Mesothelial cell of epicardium (in vitro differentiated cells): ENCODE measurements around the gene KCTD12. TPM values are rescaled to one million over a fixed set of nuclear protein-coding genes. Genes with fewer than 3 reads are reported as not detected.
A peak's percentile ranks its signal among the peaks of the same experiment; 100 is the strongest.

ENCODE experiments used
- DNase-seq, 2 experiments: peaks; one replicate each; pipeline ENCODE4 v3.0.0; 2021; ENCODE audit warnings: low spot score in 2 of 2; ENCODE audit not compliant: unreplicated experiment in 2 of 2
- H3K27ac Mint-ChIP-seq: 2 replicates; pipeline ENCODE4 v1.8.0; 2021; ENCODE audit warnings: mixed read lengths
- H3K27me3 Mint-ChIP-seq: 2 replicates; pipeline ENCODE4 v1.8.0; 2021; ENCODE audit warnings: low read depth, mixed read lengths
- H3K36me3 Mint-ChIP-seq: 2 replicates; pipeline ENCODE4 v1.8.0; 2021; ENCODE audit warnings: mixed read lengths
- H3K4me1 Mint-ChIP-seq: 2 replicates; pipeline ENCODE4 v1.8.0; 2021; ENCODE audit warnings: mixed read lengths
- H3K4me3 Mint-ChIP-seq: 2 replicates; pipeline ENCODE4 v1.8.0; 2021; ENCODE audit warnings: mild to moderate bottlenecking, moderate library complexity, mixed read lengths
- H3K9me3 Mint-ChIP-seq: 2 replicates; pipeline ENCODE4 v1.8.0; 2021; ENCODE audit warnings: mixed read lengths
- CTCF ChIP-seq: fragments of 200-600 bp; sonication (generic); IDR thresholded peaks from one replicate; pipeline ENCODE4 v1.5.0; 2021; ENCODE audit warnings: antibody characterized with exemption; ENCODE audit not compliant: unreplicated experiment
- total RNA-seq: library from RNA; stranded (reverse); gene quantifications from 3 replicates; pipeline ENCODE4 v1.2.1, GENCODE V29; 2021

KCTD12 gene
- total RNA-seq, 1 donor from 2014 or later = 142 TPM

GRCh38 chr13:76854894-76855293 is 31.3 kb downstream of the KCTD12 start:
- DNase-seq = no peak
- no peak for TF ChIP-seq CTCF
- Mint-ChIP-seq H3K27me3 (no peaks in the 10 kb centered on the region), H3K4me3 (no peak overlapping the region), H3K9me3 (peaks cover 17% of the 10 kb centered on the region), H3K27ac (peak overlapping the region; percentile 7), H3K4me1 (no peaks in the 10 kb centered on the region), H3K36me3 (peaks cover 1% of the 10 kb centered on the region)

- Mint-ChIP-seq H3K27ac (peak overlapping the region; percentile 7), H3K27me3 (no peaks in the 10 kb centered on the region), H3K36me3 (no peaks in the 10 kb centered on the region), H3K9me3 (peaks cover 9% of the 10 kb centered on the region), H3K4me1 (no peaks in the 10 kb centered on the region), H3K4me3 (no peak overlapping the region)
- TF ChIP-seq CTCF = no peak
- DNase-seq = no peak
Observed at GRCh38 chr13:76853921-76854608, 32.1 kb downstream of the KCTD12 start.

GRCh38 chr13:76853481-76853880 is 32.7 kb downstream of the KCTD12 start:
- Mint-ChIP-seq H3K4me3 (no peak overlapping the region), H3K36me3 (no peaks in the 10 kb centered on the region), H3K27me3 (no peaks in the 10 kb centered on the region), H3K9me3 (peaks cover 6% of the 10 kb centered on the region), H3K27ac (no peak overlapping the region), H3K4me1 (peaks cover 2% of the 10 kb centered on the region)
- no peak for TF ChIP-seq CTCF
- no peak for DNase-seq

GRCh38 chr13:76852986-76853385 is 33.2 kb downstream of the KCTD12 start:
- Mint-ChIP-seq H3K36me3 (no peaks in the 10 kb centered on the region), H3K9me3 (peaks cover 6% of the 10 kb centered on the region), H3K4me3 (no peak overlapping the region), H3K27ac (no peak overlapping the region), H3K4me1 (peaks cover 2% of the 10 kb centered on the region), H3K27me3 (no peaks in the 10 kb centered on the region)
- TF ChIP-seq CTCF = no peak
- no peak for DNase-seq

- H3K4me1 Mint-ChIP-seq = peaks cover 4% of the 10 kb centered on the region
- no peak for DNase-seq
- no peaks in the 10 kb centered on the region for H3K27me3 Mint-ChIP-seq
- no peak overlapping the region for H3K4me3 Mint-ChIP-seq
- H3K36me3 Mint-ChIP-seq = no peaks in the 10 kb centered on the region
- TF ChIP-seq CTCF = no peak
- no peak overlapping the region for H3K27ac Mint-ChIP-seq
- peaks cover 3% of the 10 kb centered on the region for H3K9me3 Mint-ChIP-seq
Observed at GRCh38 chr13:76851961-76852360, 34.2 kb downstream of the KCTD12 start.
